Endometrium (tissue), 2 donors: ENCODE measurements around the gene EBF3.

Source experiments
- FAIRE-seq: peaks from 2 replicates; lab custom pipeline; 2012; peaks lifted over from hg19 to GRCh38; lab: Jason Lieb, UNC
- donor health status: control.
- donor health status: control.

The EBF3 gene

GRCh38 chr10:129887986-129888783, 75.9 kb downstream of the EBF3 start:
- no peak for FAIRE-seq

GRCh38 chr10:129887381-129887905, 76.6 kb downstream of the EBF3 start:
- FAIRE-seq: no peak

GRCh38 chr10:129886263-129886662, 77.8 kb downstream of the EBF3 start:
- FAIRE-seq: no peak

GRCh38 chr10:129885526-129885925, 78.5 kb downstream of the EBF3 start:
- FAIRE-seq: no peak

GRCh38 chr10:129884398-129885078, 79.5 kb downstream of the EBF3 start:
- FAIRE-seq: no peak

GRCh38 chr10:129883626-129884397, 80.3 kb downstream of the EBF3 start:
- no peak for FAIRE-seq

- no peak for FAIRE-seq
Measured at GRCh38 chr10:129883029-129883428, 81.0 kb downstream of the EBF3 start.

- FAIRE-seq: no peak
Measured at GRCh38 chr10:129882291-129883010, 81.6 kb downstream of the EBF3 start.

- FAIRE-seq: no peak
Measured at GRCh38 chr10:129881641-129882040, 82.4 kb downstream of the EBF3 start.

GRCh38 chr10:129880191-129880870, 83.7 kb downstream of the EBF3 start:
- FAIRE-seq: no peak

GRCh38 chr10:129879655-129880054, 84.4 kb downstream of the EBF3 start:
- no peak for FAIRE-seq

- no peak for FAIRE-seq
Measured at GRCh38 chr10:129878835-129879234, 85.2 kb downstream of the EBF3 start.

GRCh38 chr10:129877773-129878371, 86.2 kb downstream of the EBF3 start:
- FAIRE-seq: no peak

GRCh38 chr10:129876838-129877237, 87.2 kb downstream of the EBF3 start:
- no peak for FAIRE-seq

- no peak for FAIRE-seq
Measured at GRCh38 chr10:129875993-129876726, 87.9 kb downstream of the EBF3 start.

GRCh38 chr10:129873351-129873750, 90.7 kb downstream of the EBF3 start:
- FAIRE-seq: no peak

GRCh38 chr10:129871966-129872365, 92.1 kb downstream of the EBF3 start:
- no peak for FAIRE-seq

- FAIRE-seq: no peak
Measured at GRCh38 chr10:129870961-129871621, 93.0 kb downstream of the EBF3 start.

- FAIRE-seq: no peak
Measured at GRCh38 chr10:129870474-129870757, 93.7 kb downstream of the EBF3 start.
